NCI-H2196 (cell line): ENCODE results near the gene GALNTL6.

Source experiments
- DNase-seq: peaks from one replicate; lab custom pipeline; 2025; ENCODE audit not compliant: unreplicated experiment; lab: John Stamatoyannopoulos, UW

Gene GALNTL6

DNA sequence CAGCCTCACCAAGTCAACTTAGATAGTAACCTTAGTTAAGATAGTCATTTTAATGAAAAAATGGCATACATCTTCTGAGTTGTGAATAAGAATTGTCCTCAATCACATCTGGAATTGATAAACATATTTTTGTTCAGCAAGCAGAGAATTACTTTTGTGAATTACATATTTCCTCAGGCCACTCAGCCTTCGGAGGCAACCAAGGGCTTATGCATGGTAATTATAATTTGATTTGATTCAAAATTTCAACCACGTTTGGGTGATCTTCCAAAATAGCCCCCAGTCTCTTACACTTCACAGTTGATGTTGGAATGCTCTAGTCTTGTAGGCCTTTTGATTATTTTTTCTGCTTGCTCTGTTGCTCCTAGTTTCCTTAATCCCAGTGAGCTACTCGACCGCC, 63.4 kb downstream of the GALNTL6 start:
- DNase-seq = no peak

GRCh38 chr4:171880136-171880535, 66.9 kb downstream of the GALNTL6 start:
- no peak for DNase-seq

- DNase-seq = no peak
Measured at GRCh38 chr4:171889681-171890080, 76.5 kb downstream of the GALNTL6 start.

GRCh38 chr4:171891038-171891437, 77.8 kb downstream of the GALNTL6 start:
- no peak for DNase-seq

DNA sequence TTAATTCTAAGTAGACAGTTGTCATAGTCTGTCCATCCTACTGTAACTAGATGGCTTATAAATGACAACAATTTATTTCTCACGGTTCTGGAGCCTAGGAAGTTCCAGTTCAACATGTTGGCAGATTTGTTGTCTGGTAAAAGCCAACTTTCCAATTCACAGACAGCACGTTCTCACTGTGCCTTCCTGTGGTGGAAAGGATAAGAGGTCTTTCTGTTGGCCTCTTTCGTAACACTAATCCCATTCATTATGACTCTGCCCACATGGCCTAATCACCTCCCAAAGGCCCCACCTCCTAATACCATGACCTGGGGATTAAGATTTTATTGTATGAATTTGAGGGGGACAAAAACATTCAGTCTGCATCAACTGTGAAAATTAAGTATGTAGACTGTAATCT, 83.2 kb downstream of the GALNTL6 start:
- DNase-seq = no peak

DNA sequence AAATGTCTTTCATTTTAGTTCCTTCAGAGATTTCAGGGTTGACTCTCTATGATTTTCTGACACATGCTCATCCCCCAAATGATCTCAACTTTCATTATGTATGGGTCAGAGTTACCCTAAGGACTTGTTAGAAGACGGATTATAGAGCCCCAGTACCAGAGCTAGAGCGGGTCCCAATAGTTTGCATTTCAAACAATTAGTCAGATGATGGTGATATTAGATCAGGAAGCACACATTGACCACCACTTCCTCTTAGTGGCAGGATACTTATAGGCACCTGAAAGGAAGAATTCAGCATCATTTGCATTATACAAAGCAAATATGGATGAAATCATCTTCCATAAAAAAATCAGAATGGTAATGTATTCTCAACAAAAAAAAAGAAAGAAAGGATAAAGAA, 106.1 kb downstream of the GALNTL6 start:
- DNase-seq = no peak

- DNase-seq = no peak
Measured at GRCh38 chr4:171920901-171921300, 107.7 kb downstream of the GALNTL6 start.

GRCh38 chr4:171924746-171925376, 111.7 kb downstream of the GALNTL6 start:
- no peak for DNase-seq

DNA sequence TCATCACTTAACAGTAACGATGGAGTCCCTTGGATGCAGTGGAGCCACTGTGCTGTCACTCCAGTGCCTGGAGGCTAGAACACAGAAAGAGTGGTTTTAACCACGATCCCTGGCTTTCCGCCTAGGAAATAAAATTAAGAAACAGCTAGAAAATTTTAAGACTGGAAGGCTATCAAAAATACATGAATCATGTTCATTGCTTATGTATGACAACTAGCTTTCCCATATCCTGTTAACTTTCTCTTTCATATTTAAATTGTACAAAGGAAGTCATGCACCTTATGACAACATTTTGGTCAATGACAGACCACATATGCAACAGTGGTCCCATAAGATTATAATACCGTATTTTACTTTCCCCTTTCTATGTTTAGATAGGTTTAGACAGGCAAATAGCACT, 115.1 kb downstream of the GALNTL6 start:
- DNase-seq = no peak

DNA sequence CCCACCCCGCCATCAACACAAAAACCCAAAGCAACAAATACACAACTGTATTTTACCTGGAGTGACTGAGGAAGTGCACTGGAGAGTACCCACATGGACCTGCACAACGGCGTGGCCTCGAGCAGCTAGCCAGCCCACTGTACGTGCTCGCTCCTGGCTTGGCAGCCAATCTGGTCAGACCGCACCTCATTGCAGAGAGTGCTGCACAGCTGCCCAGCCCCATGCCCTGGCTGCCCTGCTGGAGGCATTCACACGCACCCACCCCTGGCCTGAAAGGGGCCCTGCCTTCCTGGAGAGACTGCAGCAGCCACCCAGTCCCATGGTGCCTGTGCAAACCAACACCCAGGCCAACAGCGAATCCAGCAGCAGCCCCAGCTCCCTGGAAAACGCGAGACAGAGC, 116.3 kb downstream of the GALNTL6 start:
- DNase-seq = no peak

DNA sequence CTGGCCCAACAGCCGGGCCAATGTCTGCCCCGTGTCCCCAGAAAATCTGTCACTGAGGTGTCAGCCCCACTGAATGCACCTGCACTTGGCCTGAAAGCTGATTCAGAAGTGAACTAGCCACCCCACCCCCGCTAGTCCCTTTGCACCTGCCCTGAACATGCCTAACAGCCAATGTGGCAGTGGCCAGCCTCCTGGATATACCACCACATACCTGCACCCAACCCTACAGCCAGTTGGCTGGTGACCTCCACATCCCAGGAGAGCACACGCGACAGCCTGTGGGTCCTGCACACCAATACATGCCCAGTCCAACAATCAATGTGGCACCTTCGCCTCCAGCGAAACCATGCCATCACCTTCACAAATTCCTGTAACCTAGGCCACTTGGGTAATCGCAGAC, 116.7 kb downstream of the GALNTL6 start:
- DNase-seq = no peak

GRCh38 chr4:171932238-171932637, 119.0 kb downstream of the GALNTL6 start:
- DNase-seq = no peak

GRCh38 chr4:171940656-171941055, 127.5 kb downstream of the GALNTL6 start:
- DNase-seq = no peak

GRCh38 chr4:171947400-171947799, 134.2 kb downstream of the GALNTL6 start:
- no peak for DNase-seq

GRCh38 chr4:171948038-171948437, 134.8 kb downstream of the GALNTL6 start:
- DNase-seq = no peak

DNA sequence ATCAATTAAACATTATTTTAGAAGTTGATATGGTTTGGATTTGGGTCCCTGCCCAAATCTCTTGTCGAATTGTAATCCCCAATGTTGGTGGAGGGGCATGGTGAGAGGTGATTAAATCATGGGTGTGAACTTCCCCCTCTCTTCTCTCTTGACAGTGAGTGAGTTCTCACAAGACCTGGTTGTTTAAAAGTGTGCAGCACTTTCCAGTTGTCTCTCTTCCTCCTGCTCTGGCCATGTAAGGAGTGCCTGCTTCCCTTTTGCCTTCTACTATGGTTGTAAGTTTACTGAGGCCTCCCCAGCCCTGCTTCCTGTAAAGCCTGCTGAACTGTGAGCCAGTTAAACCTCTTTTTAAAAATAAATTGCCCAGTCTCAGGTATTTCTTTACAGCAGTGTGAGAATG, 141.4 kb downstream of the GALNTL6 start:
- no peak for DNase-seq

DNA sequence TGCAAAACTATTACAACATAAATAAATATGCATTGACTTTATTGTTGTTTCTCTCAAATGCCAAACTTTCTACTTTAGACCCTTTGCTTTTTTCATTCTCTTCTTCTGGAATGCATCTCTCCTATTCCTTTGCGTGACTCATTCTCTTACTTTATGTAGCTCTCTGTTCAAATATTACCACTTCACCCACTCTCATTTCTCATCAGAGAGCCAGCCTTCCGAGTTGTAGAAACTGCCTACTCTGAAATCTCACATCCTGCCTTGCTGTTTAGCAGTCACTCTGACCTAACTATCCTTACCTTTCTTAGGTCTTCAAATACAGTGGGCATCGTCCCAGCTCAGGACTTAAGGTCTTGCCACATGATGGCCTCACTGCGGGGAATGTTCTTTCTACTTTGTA, 143.5 kb downstream of the GALNTL6 start:
- DNase-seq = no peak

- no peak for DNase-seq
Measured at GRCh38 chr4:171962110-171962509, 148.9 kb downstream of the GALNTL6 start.

DNA sequence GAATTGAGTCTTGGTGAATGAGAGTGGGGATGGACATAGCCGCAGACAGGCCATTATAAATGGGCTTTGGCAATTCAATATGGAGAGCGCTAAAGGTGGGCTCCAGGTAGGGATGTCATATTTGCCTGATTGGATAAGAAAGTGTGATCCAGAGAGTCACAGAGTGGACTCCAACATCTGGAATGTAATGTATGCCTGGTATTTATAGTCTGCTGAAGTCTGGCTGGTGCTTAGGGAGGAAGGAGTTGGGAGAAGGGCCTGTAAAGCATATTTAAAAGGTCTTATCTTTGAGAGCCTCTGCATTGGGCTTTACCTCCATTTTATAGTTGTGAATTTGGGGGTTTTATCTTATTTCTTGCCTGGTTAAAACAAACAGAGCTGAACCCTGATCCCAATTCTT, 153.2 kb downstream of the GALNTL6 start:
- DNase-seq = no peak

DNA sequence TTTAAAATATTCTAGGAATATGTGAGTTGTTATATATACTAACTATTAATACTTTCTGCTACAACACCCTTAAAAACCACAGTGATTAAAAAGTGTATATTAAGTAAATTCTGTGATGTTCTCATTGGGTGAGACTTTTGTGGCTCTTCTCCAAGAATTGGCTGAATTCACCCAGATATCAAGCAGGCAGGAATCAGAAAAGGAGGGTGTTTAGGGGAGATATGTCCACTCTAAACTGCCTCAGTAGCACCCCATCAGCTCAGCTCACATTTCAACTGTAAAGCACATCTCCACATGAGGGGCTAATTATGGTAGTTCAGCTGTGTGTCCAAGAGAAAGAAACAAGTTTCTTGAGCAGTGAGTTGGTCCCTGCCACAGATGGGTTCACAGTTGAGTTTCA, 165.0 kb downstream of the GALNTL6 start:
- no peak for DNase-seq

DNA sequence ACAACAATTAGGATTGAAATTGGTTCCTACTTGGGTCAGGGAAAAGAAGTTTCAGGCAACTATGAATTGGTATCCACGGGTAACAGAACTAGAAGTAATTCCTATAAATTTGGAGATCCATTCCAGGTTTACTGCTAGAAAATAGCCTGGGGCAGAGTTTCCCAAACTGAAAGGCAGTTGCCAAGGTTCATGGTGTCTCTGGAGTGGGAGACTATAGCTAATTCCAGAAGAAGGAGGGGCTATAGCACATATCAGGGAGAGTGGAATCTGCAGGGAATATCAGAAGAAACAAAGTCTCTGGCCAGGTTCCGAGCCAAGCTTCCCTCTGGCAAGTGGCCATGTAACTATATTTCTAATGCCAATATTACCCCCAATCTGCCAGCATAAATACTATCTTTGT, 166.3 kb downstream of the GALNTL6 start:
- no peak for DNase-seq

- DNase-seq = no peak
Measured at GRCh38 chr4:171981185-171981584, 168.0 kb downstream of the GALNTL6 start.

GRCh38 chr4:171983935-171984805, 171.0 kb downstream of the GALNTL6 start:
- DNase-seq = no peak
